Epithelial cell of esophagus (primary cell): ENCODE results near the gene EML6.

Source experiments
- DNase-seq: peaks from one replicate; pipeline ENCODE4 v3.0.0; 2010; ENCODE audit warnings: low read depth
- H3K4me3 ChIP-seq: 2 replicates; pipeline ENCODE4 v1.5.1; 2011; ENCODE audit warnings: mild to moderate bottlenecking, low read length, control low read depth
- CTCF ChIP-seq: IDR thresholded peaks from 2 replicates; pipeline ENCODE4 v1.5.1; 2011; ENCODE audit warnings: low read depth, mild to moderate bottlenecking, low read length, control low read depth, inconsistent platforms; ENCODE audit not compliant: insufficient read depth; ENCODE audit errors: missing control alignments

Gene EML6

GRCh38 chr2:54912893-54913292, 189.4 kb downstream of the EML6 start:
- no peak for DNase-seq
- no peak overlapping the region for H3K4me3 ChIP-seq
- TF ChIP-seq CTCF = no peak

DNA sequence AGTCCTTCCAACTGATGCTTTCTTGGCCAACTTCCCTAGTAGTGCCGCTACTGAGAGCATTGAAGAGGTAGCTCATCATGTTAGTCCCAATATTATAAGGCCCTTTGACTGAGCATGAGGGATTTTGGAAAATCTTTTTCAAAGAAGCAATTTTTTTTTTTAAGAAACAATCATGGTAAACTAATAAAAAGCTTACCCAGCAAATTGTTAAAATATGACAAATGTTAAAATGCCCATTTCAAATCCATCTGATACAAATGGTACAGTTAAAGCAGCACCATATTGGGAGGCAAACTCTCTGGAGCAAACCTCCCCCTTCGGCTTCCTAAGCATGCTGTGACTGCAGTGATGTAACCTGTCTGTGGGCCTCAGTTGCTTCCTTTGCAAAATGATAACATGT, 191.2 kb downstream of the EML6 start:
- H3K4me3 ChIP-seq = no peak overlapping the region
- TF ChIP-seq CTCF = no peak

GRCh38 chr2:54915101-54915500, 191.6 kb downstream of the EML6 start:
- TF ChIP-seq CTCF = no peak
- DNase-seq = no peak

More for the DNA sequence above, 191.2 kb downstream of the EML6 start:
- DNase-seq = no peak

DNA sequence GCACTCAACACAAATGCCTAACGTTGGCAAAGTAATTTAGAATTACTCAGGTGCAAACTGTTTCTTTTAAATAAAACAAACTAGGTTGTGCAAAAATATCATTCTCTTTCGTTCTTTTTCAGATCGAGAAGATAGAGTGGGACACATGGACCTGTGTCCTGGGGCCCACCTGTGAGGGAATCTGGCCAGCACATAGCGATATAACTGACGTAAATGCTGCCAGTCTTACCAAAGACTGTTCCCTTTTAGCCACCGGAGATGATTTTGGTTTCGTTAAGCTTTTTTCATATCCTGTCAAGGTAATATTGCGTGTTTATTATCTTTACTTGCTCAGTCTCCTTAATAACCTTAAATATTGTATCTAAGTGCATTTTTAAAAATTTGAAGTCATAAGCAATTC, 193.2 kb downstream of the EML6 start:
- no peak for DNase-seq
- no peak overlapping the region for H3K4me3 ChIP-seq
- TF ChIP-seq CTCF = no peak

More at GRCh38 chr2:54915101-54915500, 191.6 kb downstream of the EML6 start:
- no peak overlapping the region for H3K4me3 ChIP-seq

DNA sequence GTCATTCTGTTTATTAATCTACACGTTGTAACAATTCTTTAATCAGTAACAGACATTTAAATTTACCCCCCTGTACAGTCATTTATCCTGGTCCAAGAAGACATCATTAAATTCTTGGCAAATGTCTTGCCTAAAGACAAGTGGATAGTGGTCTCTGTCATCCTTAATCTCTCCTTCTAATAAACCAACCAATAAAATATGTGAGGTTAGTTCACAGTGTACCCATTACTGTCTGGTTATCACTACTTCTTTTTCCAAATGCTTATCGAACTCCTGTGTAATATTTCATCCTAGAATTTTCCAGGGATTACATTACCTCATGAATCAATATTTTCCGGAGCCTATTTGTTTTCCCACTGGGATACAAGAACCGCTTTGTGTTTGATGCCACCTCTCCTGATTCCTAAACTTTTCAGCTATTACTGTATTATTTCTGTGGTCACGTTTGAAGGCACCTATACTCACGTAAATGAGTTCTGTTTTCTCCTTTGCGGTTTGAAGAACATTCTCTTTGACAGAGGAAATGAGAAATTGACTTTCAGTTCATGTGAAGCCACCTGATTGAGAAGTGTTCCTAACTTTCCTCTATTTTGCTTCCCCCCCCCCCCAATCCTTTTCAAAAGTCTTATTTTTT, 195.3 kb downstream of the EML6 start:
- no peak overlapping the region for H3K4me3 ChIP-seq
- DNase-seq = no peak
- TF ChIP-seq CTCF = no peak

DNA sequence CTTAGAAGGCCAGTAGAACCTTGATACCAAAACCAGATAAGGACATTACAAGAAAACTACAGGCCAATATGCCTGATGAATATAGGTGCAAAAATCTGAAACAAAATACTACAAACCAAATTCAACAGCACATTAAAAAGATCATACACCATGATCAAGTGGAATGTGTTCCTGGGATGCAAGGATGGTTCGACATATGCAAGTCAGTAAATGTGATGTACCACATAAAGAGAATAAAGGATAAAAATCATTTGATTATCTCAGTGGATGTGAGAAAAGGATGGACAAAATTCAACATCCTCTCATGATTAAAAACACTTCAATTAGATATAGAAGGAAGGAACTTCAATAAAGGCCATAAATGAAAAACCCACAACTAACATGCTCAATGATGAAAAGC, 197.2 kb downstream of the EML6 start:
- no peak overlapping the region for H3K4me3 ChIP-seq
- TF ChIP-seq CTCF = no peak
- no peak for DNase-seq

DNA sequence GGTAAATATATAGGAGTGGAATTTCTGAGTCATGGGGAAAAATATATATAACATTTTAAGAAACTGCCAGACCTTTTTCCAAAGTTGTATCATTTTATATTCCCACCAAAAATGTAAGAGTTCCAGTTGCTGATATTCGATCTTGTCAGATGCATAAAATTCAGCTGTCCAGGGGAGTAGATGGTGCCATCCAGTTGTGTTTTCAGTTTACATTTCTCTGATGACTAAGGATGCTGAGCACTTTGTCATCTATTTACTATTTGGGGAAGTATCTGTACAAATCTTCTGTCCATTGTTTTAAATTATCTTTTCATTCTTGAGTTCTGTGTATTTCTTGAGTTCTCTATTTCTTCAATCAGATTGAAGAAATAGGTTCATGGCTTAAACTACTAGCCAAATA, 200.7 kb downstream of the EML6 start:
- no peak overlapping the region for H3K4me3 ChIP-seq
- DNase-seq = no peak
- TF ChIP-seq CTCF = no peak
